ENCODE results near the gene ERMP1.
"Not testable (repeated sequence)": the region's sequence is repeated elsewhere in the genome, so short reads cannot be mapped to it uniquely, and the experiment has no call there.

The ERMP1 gene

GRCh38 chr9:5800969-5801738 lies 31.8 kb downstream of the ERMP1 start:
- H3K4me1 ChIP-seq = peaks cover 0 to 16% (median 6%) of the 10 kb centered on the region in 4 donors
- H3K27me3 ChIP-seq = no peaks in the 10 kb centered on the region
- peaks cover 0 to 3% (median 0%) of the 10 kb centered on the region in 3 donors for H3K36me3 ChIP-seq
- no peaks in the 10 kb centered on the region for H3K9me3 ChIP-seq
- intact Hi-C loops (cut with DNase I; ENCODE audit: low total_unique reads) = no loop called here
- no peak overlapping the region for H3K4me3 ChIP-seq
- no peak for DNase-seq
- TF ChIP-seq CTCF (IDR thresholded peaks at IDR 0.05) = no peak
- no peak overlapping the region for H3K27ac ChIP-seq

- H3K36me3 ChIP-seq; H3K4me3 ChIP-seq; H3K27me3 ChIP-seq; H3K9me3 ChIP-seq; intact Hi-C loops (cut with DNase I; ENCODE audit: low total_unique reads); H3K27ac ChIP-seq; DNase-seq: not testable (repeated sequence)
- peaks cover 0 to 16% (median 6%) of the 10 kb centered on the region in 4 donors for H3K4me1 ChIP-seq
Measured at GRCh38 chr9:5800378-5800777, 32.5 kb downstream of the ERMP1 start.

- H3K36me3 ChIP-seq = no peaks in the 10 kb centered on the region
- peak in 1 of 2 experiments; percentile 59 for TF ChIP-seq CTCF (IDR thresholded peaks at IDR 0.05)
- no peak for DNase-seq
- intact Hi-C loops (cut with DNase I; ENCODE audit: low total_unique reads) = no loop called here
- H3K27me3 ChIP-seq = no peaks in the 10 kb centered on the region
- no peak overlapping the region for H3K27ac ChIP-seq
- peak overlapping the region; percentile 5 to 29 for H3K4me3 ChIP-seq
- no peaks in the 10 kb centered on the region for H3K9me3 ChIP-seq
- H3K4me1 ChIP-seq = peaks cover 0 to 16% (median 6%) of the 10 kb centered on the region in 4 donors
Measured at GRCh38 chr9:5799314-5799713, 33.6 kb downstream of the ERMP1 start.

GRCh38 chr9:5798581-5798980 lies 34.3 kb downstream of the ERMP1 start:
- intact Hi-C loops (cut with DNase I; ENCODE audit: low total_unique reads) = no loop called here
- peaks cover 0 to 16% (median 6%) of the 10 kb centered on the region in 4 donors for H3K4me1 ChIP-seq
- H3K36me3 ChIP-seq = no peaks in the 10 kb centered on the region
- H3K4me3 ChIP-seq = no peak overlapping the region
- H3K27me3 ChIP-seq = no peaks in the 10 kb centered on the region
- no peaks in the 10 kb centered on the region for H3K9me3 ChIP-seq
- no peak overlapping the region for H3K27ac ChIP-seq
- TF ChIP-seq CTCF (IDR thresholded peaks at IDR 0.05) = no peak
- no peak for DNase-seq

GRCh38 chr9:5796298-5796697 lies 36.6 kb downstream of the ERMP1 start:
- TF ChIP-seq CTCF (IDR thresholded peaks at IDR 0.05) = no peak
- Histone ChIP-seq H3K27me3 (no peaks in the 10 kb centered on the region), H3K4me3 (no peak overlapping the region), H3K36me3 (peaks cover 0 to 3% (median 0%) of the 10 kb centered on the region in 3 donors), H3K9me3 (no peaks in the 10 kb centered on the region), H3K27ac (no peak overlapping the region), H3K4me1 (peaks cover 0 to 8% (median 2%) of the 10 kb centered on the region in 4 donors)
- no peak for DNase-seq
- intact Hi-C loops (cut with DNase I; ENCODE audit: low total_unique reads) = no loop called here

GRCh38 chr9:5793812-5794211 lies 39.1 kb downstream of the ERMP1 start:
- Histone ChIP-seq H3K9me3 (peaks cover 0 to 5% (median 0%) of the 10 kb centered on the region in 3 donors), H3K27me3 (no peaks in the 10 kb centered on the region), H3K27ac (no peak overlapping the region), H3K4me3 (no peak overlapping the region), H3K36me3 (peaks cover 0 to 10% (median 0%) of the 10 kb centered on the region in 3 donors), H3K4me1 (no peaks in the 10 kb centered on the region)
- intact Hi-C loops (cut with DNase I; ENCODE audit: low total_unique reads) = no loop called here
- TF ChIP-seq CTCF (IDR thresholded peaks at IDR 0.05) = no peak
- no peak for DNase-seq
